ENCODE results near the gene MSX2. TPM values are rescaled to one million over a fixed set of nuclear protein-coding genes. Genes with fewer than 3 reads are reported as not detected.

Gene MSX2
- total and polyA plus RNA-seq, 2 donors (not counting 1 experiment from before 2014, with no cell fraction given), result not detected

- Histone ChIP-seq H3K9ac (ENCODE audit: low read length) (no peak overlapping the region), H3K27ac (ENCODE audit: low read length in 2 of 2) (no peak overlapping the region)
Measured at GRCh38 chr5:174706997-174707572, 17.3 kb upstream of the MSX2 start.

GRCh38 chr5:174707671-174708070 is 16.7 kb upstream of the MSX2 start:
- Histone ChIP-seq H3K9ac (ENCODE audit: low read length) (no peak overlapping the region), H3K27me3 (replicated peaks in 1 of 4; ENCODE audit: control extremely low read depth in 1 of 4, control insufficient read depth in 3 of 4, insufficient read depth in 4 of 4, low read length in 3 of 4) (no peaks in the 10 kb centered on the region), H2AFZ (ENCODE audit: insufficient read depth, low read depth, low read length, poor library complexity, severe bottlenecking) (no peak overlapping the region), H3K4me2 (replicated peaks; ENCODE audit: low read depth, low read length, poor library complexity, severe bottlenecking) (no peak overlapping the region), H3K9me3 (ENCODE audit: control extremely low read depth in 1 of 3, control insufficient read depth in 2 of 3, insufficient read depth in 1 of 3, low read length in 2 of 3) (peaks cover 0 to 8% (median 0%) of the 10 kb centered on the region in 3 donors), H3K36me3 (replicated peaks in 1 of 2; ENCODE audit: control extremely low read depth in 1 of 2, control insufficient read depth in 1 of 2, extremely low read depth in 1 of 2, insufficient read depth in 2 of 2, low read length in 1 of 2) (no peaks in the 10 kb centered on the region), H3K4me1 (ENCODE audit: control insufficient read depth in 2 of 2, insufficient read depth in 2 of 2, low read length in 2 of 2) (no peaks in the 10 kb centered on the region), H4K20me1 (ENCODE audit: control insufficient read depth, insufficient read depth, low read length, poor library complexity, severe bottlenecking) (no peaks in the 10 kb centered on the region), H3K27ac (ENCODE audit: low read length in 2 of 2) (no peak overlapping the region), H3K4me3 (ENCODE audit: control extremely low read depth in 1 of 5, extremely low read depth in 1 of 5, insufficient read depth in 1 of 5, low read depth in 2 of 5, low read length in 4 of 5) (no peak overlapping the region), H3K79me2 (ENCODE audit: control insufficient read depth, insufficient read depth, low read length) (no peaks in the 10 kb centered on the region)
- no peak for ATAC-seq (ENCODE audit: low read depth)
- H3K9me3 Mint-ChIP-seq (ENCODE audit: insufficient read depth), result no peaks in the 10 kb centered on the region
- DNase-seq, result no peak
- no peak for TF ChIP-seq CTCF (IDR thresholded peaks at IDR 0.05)
- TF ChIP-seq EZH2 (IDR thresholded peaks at IDR 0.05; ENCODE audit: borderline replicate concordance, insufficient read depth, low read depth, low read length, poor library complexity, severe bottlenecking), result no peak
- WGBS (ENCODE audit: insufficient coverage), result 82% methylated on average over 9 of the region's 11 CpGs
- H3K27me3 Mint-ChIP-seq, result peaks cover 3% of the 10 kb centered on the region
- CTCF ChIA-PET, result no interaction called here
- intact Hi-C loops (cut with micrococcal nuclease), result no loop called here
- H3K4me1 Mint-ChIP-seq, result no peaks in the 10 kb centered on the region
- POLR2A ChIA-PET, result no interaction called here
- no peak overlapping the region for H3K4me3 Mint-ChIP-seq
- no peak overlapping the region for H3K27ac Mint-ChIP-seq

More at GRCh38 chr5:174706997-174707572, 17.3 kb upstream of the MSX2 start:
- POLR2A ChIA-PET, result no interaction called here
- 35% methylated on average over 7 of the region's 9 CpGs for WGBS (ENCODE audit: insufficient coverage)
- intact Hi-C loops (cut with micrococcal nuclease), result no loop called here
- H3K27ac Mint-ChIP-seq, result no peak overlapping the region
- TF ChIP-seq EZH2 (IDR thresholded peaks at IDR 0.05; ENCODE audit: borderline replicate concordance, insufficient read depth, low read depth, low read length, poor library complexity, severe bottlenecking), result no peak
- no peak for TF ChIP-seq CTCF (IDR thresholded peaks at IDR 0.05)
- H3K4me1 ChIP-seq (ENCODE audit: control insufficient read depth in 2 of 2, insufficient read depth in 2 of 2, low read length in 2 of 2), result no peaks in the 10 kb centered on the region
- no peak overlapping the region for H3K4me3 ChIP-seq (ENCODE audit: control extremely low read depth in 1 of 5, extremely low read depth in 1 of 5, insufficient read depth in 1 of 5, low read depth in 2 of 5, low read length in 4 of 5)
- no peaks in the 10 kb centered on the region for H3K4me1 Mint-ChIP-seq
- no peak for ATAC-seq (ENCODE audit: low read depth)
- DNase-seq, result no peak
- H3K9me3 ChIP-seq (ENCODE audit: control extremely low read depth in 1 of 3, control insufficient read depth in 2 of 3, insufficient read depth in 1 of 3, low read length in 2 of 3), result peaks cover 0 to 8% (median 0%) of the 10 kb centered on the region in 3 donors
- H3K4me2 ChIP-seq (replicated peaks; ENCODE audit: low read depth, low read length, poor library complexity, severe bottlenecking), result no peak overlapping the region
- CTCF ChIA-PET, result no interaction called here
- H3K79me2 ChIP-seq (ENCODE audit: control insufficient read depth, insufficient read depth, low read length), result no peaks in the 10 kb centered on the region
- no peak overlapping the region for H3K4me3 Mint-ChIP-seq
- H4K20me1 ChIP-seq (ENCODE audit: control insufficient read depth, insufficient read depth, low read length, poor library complexity, severe bottlenecking), result no peaks in the 10 kb centered on the region
- H3K27me3 Mint-ChIP-seq, result peaks cover 3% of the 10 kb centered on the region
- H3K9me3 Mint-ChIP-seq (ENCODE audit: insufficient read depth), result no peaks in the 10 kb centered on the region
- H3K36me3 ChIP-seq (replicated peaks in 1 of 2; ENCODE audit: control extremely low read depth in 1 of 2, control insufficient read depth in 1 of 2, extremely low read depth in 1 of 2, insufficient read depth in 2 of 2, low read length in 1 of 2), result no peaks in the 10 kb centered on the region
- H3K27me3 ChIP-seq (replicated peaks in 1 of 4; ENCODE audit: control extremely low read depth in 1 of 4, control insufficient read depth in 3 of 4, insufficient read depth in 4 of 4, low read length in 3 of 4), result no peaks in the 10 kb centered on the region
- H2AFZ ChIP-seq (ENCODE audit: insufficient read depth, low read depth, low read length, poor library complexity, severe bottlenecking), result no peak overlapping the region
